Keratinocyte (primary cell): ENCODE measurements around the gene ZC3H4. TPM values are rescaled to one million over a fixed set of nuclear protein-coding genes. Genes with fewer than 3 reads are reported as not detected.

Experiments used
- DNase-seq: peaks from one replicate; pipeline ENCODE4 v3.0.0-alpha.2; 2011; ENCODE audit warnings: low read depth, missing footprints, low spot score
- FAIRE-seq: peaks from 2 replicates; lab custom pipeline; 2011; peaks lifted over from hg19 to GRCh38; lab: Jason Lieb, UNC
- H2AFZ ChIP-seq: 2 replicates; pipeline ENCODE4 v1.6.0; 2012; ENCODE audit warnings: low read length, control low read depth, inconsistent platforms; ENCODE audit not compliant: control insufficient read depth
- H3K27ac ChIP-seq: 2 replicates; pipeline ENCODE4 v1.5.1; 2011; ENCODE audit warnings: low read length; ENCODE audit not compliant: control insufficient read depth, insufficient read depth
- H3K27me3 ChIP-seq: 3 replicates; pipeline ENCODE4 v1.6.0; 2011; ENCODE audit warnings: low read length; ENCODE audit not compliant: control insufficient read depth, insufficient read depth; ENCODE audit errors: extremely low read depth
- H3K36me3 ChIP-seq, 2 experiments: 2 replicates in 1 of 2; 3 replicates in 1 of 2; pipeline ENCODE4 v1.5.1; 2011; ENCODE audit warnings: low read length in 2 of 2, mild to moderate bottlenecking in 1 of 2; ENCODE audit not compliant: control insufficient read depth in 2 of 2, insufficient read depth in 2 of 2; ENCODE audit errors: extremely low read depth in 1 of 2
- H3K4me1 ChIP-seq: 3 replicates; pipeline ENCODE4 v1.5.1; 2011; ENCODE audit warnings: low read length; ENCODE audit not compliant: control insufficient read depth, insufficient read depth; ENCODE audit errors: extremely low read depth
- H3K4me2 ChIP-seq: 3 replicates; pipeline ENCODE4 v1.6.0; 2011; ENCODE audit warnings: low read depth, low read length; ENCODE audit not compliant: control insufficient read depth, insufficient read depth; ENCODE audit errors: extremely low read depth
- H3K4me3 ChIP-seq, 3 experiments: fragments of 200-600 bp in 1 of 3; sonication (generic) in 1 of 3; 2 replicates in 2 of 3; 3 replicates in 1 of 3; pipeline ENCODE4 v1.5.1; 2011 to 2016; ENCODE audit warnings: low read length in 3 of 3, mild to moderate bottlenecking in 3 of 3, control low read depth in 2 of 3, inconsistent platforms in 1 of 3, low read depth in 1 of 3, mixed read lengths in 1 of 3, mixed run types in 1 of 3, moderate library complexity in 1 of 3; ENCODE audit not compliant: control insufficient read depth in 2 of 3, insufficient read depth in 2 of 3; ENCODE audit errors: extremely low read depth in 1 of 3
- H3K79me2 ChIP-seq: 2 replicates; pipeline ENCODE4 v1.6.0; 2012; ENCODE audit warnings: low read length; ENCODE audit not compliant: control insufficient read depth, insufficient read depth
- H3K9ac ChIP-seq: 3 replicates; pipeline ENCODE4 v1.6.0; 2011; ENCODE audit warnings: low read length; ENCODE audit not compliant: control insufficient read depth, insufficient read depth; ENCODE audit errors: extremely low read depth
- H3K9me1 ChIP-seq: 3 replicates; pipeline ENCODE4 v1.6.0; 2011; ENCODE audit warnings: low read length; ENCODE audit not compliant: control insufficient read depth, insufficient read depth; ENCODE audit errors: extremely low read depth
- H3K9me3 ChIP-seq: 2 replicates; pipeline ENCODE4 v1.5.1; 2012; ENCODE audit warnings: low read depth, low read length; ENCODE audit not compliant: control insufficient read depth
- H4K20me1 ChIP-seq: 3 replicates; pipeline ENCODE4 v1.6.0; 2011; ENCODE audit warnings: low read length; ENCODE audit not compliant: control insufficient read depth, insufficient read depth; ENCODE audit errors: extremely low read depth
- CTCF ChIP-seq, 3 experiments: IDR thresholded peaks in 1 of 3; conservative IDR thresholded peaks in 1 of 3; optimal IDR thresholded peaks in 1 of 3; 2 replicates in 2 of 3; 3 replicates in 1 of 3; pipeline versions ENCODE3 to v1.5.1; 2011; ENCODE audit warnings: low read length in 3 of 3, mild to moderate bottlenecking in 3 of 3, moderate library complexity in 2 of 3, control low read depth in 1 of 3, inconsistent platforms in 1 of 3; ENCODE audit not compliant: insufficient read depth in 2 of 3; ENCODE audit errors: extremely low read depth in 1 of 3
- EZH2 ChIP-seq: IDR thresholded peaks from one replicate; pipeline ENCODE4 v1.6.1; 2012; ENCODE audit warnings: inconsistent platforms, mild to moderate bottlenecking, low read length, moderate library complexity
- dilution Hi-C: fragments of 300-500 bp; cut with MboI; formaldehyde crosslinking; loops from one replicate; pipeline ENCODE4 v1.7.0; 2020; ENCODE audit warnings: low sequenced_read_pairs; ENCODE audit not compliant: extremely low pct_ligation_motif_present
- polyA plus RNA-seq, 5 experiments: library from polyadenylated mRNA; depleted of rRNA in 3 of 5; stranded (reverse) in 3 of 5; stranded (forward) in 1 of 5; unstranded in 1 of 5; fragments of >200 nt; gene quantifications; 1 replicate in 1 of 5; 2 replicates in 3 of 5; 3 replicates in 1 of 5; pipeline versions ENCODE4 v1.2.1 to v1.2.3, GENCODE V29; 2011 to 2012; ENCODE audit warnings: missing spikeins in 2 of 5, low read depth in 1 of 5, low replicate concordance in 1 of 5

Gene ZC3H4
- polyA plus RNA-seq, 1 donor (not counting 4 experiments of a cell fraction or from before 2014, with no cell fraction given), result 5.6 TPM

- FAIRE-seq (peak; percentile 67), DNase-seq (no peak)
- H3K27me3 ChIP-seq, result no peaks in the 10 kb centered on the region
- H3K4me1 ChIP-seq, result peaks cover 34% of the 10 kb centered on the region
- H3K9ac ChIP-seq, result peak overlapping the region; percentile 51
- no peaks in the 10 kb centered on the region for H4K20me1 ChIP-seq
- peak overlapping the region; percentile 35 for H3K27ac ChIP-seq
- H3K79me2 ChIP-seq, result peaks cover 70% of the 10 kb centered on the region
- peak overlapping the region in 2 of 3 experiments; percentile 6 to 40 for H3K4me3 ChIP-seq
- dilution Hi-C loops, result no loop called here
- H3K4me2 ChIP-seq, result peak overlapping the region; percentile 94
- TF ChIP-seq CTCF (optimal IDR thresholded peaks at IDR 0.05 in 1 of 3, IDR thresholded peaks at IDR 0.05 in 1 of 3, conservative IDR thresholded peaks at IDR 0.05 in 1 of 3; ENCODE audit: extremely low read depth in 1 of 3, insufficient read depth in 2 of 3, low read length in 3 of 3) (no peak), EZH2 (no peak)
- H3K9me1 ChIP-seq, result no peaks in the 10 kb centered on the region
- no peak overlapping the region for H2AFZ ChIP-seq
- H3K36me3 ChIP-seq, result peaks cover 12 to 28% of the 10 kb centered on the region in 2 experiments
- H3K9me3 ChIP-seq, result no peaks in the 10 kb centered on the region
These were observed 5.4 kb downstream of the ZC3H4 start for GRCh38 chr19:47107953-47108746.

GRCh38 chr19:47107202-47107952 is 6.2 kb downstream of the ZC3H4 start:
- no peak for DNase-seq
- Histone ChIP-seq H3K79me2 (peaks cover 78% of the 10 kb centered on the region), H3K27me3 (no peaks in the 10 kb centered on the region), H3K9ac (peak overlapping the region; percentile 51), H3K36me3 (peaks cover 14 to 31% of the 10 kb centered on the region in 2 experiments), H3K27ac (peak overlapping the region; percentile 2), H3K4me1 (peaks cover 34% of the 10 kb centered on the region), H3K4me3 (peak overlapping the region in 1 of 3 experiments; percentile 6), H3K9me1 (no peaks in the 10 kb centered on the region), H3K9me3 (no peaks in the 10 kb centered on the region), H4K20me1 (no peaks in the 10 kb centered on the region), H3K4me2 (peak overlapping the region; percentile 94), H2AFZ (no peak overlapping the region)
- dilution Hi-C loops, result no loop called here
- FAIRE-seq, result no peak
- TF ChIP-seq EZH2 (no peak), CTCF (optimal IDR thresholded peaks at IDR 0.05 in 1 of 3, IDR thresholded peaks at IDR 0.05 in 1 of 3, conservative IDR thresholded peaks at IDR 0.05 in 1 of 3; ENCODE audit: extremely low read depth in 1 of 3, insufficient read depth in 2 of 3, low read length in 3 of 3) (no peak)
